Measurements from ENCODE around the gene CCDC27. TPM values are rescaled to one million over a fixed set of nuclear protein-coding genes. Genes with fewer than 3 reads are reported as not detected.
A peak's percentile ranks its signal among the peaks of the same experiment; 100 is the strongest.
"Not testable (repeated sequence)": the region's sequence is repeated elsewhere in the genome, so short reads cannot be mapped to it uniquely, and the experiment has no call there.

Gene CCDC27
- total RNA-seq, 4 donors from 2014 or later: not detected

GRCh38 chr1:3718764-3719163, 33.5 kb upstream of the CCDC27 start:
- no peak overlapping the region for H3K4me3 ChIP-seq
- intact Hi-C loops (cut with DNase I; ENCODE audit: low total_unique reads): no loop called here
- no peaks in the 10 kb centered on the region for H3K36me3 ChIP-seq
- no peak for DNase-seq
- H3K9me3 ChIP-seq: no peaks in the 10 kb centered on the region
- TF ChIP-seq CTCF (IDR thresholded peaks at IDR 0.05): no peak
- TF ChIP-seq POLR2A (IDR thresholded peaks at IDR 0.05): no peak
- H3K27me3 ChIP-seq: peaks cover 0 to 15% of the 10 kb centered on the region in 2 donors
- H3K4me1 ChIP-seq: no peaks in the 10 kb centered on the region
- H3K27ac ChIP-seq: no peak overlapping the region

GRCh38 chr1:3721955-3722465, 30.2 kb upstream of the CCDC27 start:
- TF ChIP-seq CTCF (IDR thresholded peaks at IDR 0.05) (no peak), POLR2A (IDR thresholded peaks at IDR 0.05) (no peak)
- DNase-seq: no peak
- Histone ChIP-seq H3K4me1 (no peaks in the 10 kb centered on the region), H3K27ac (no peak overlapping the region), H3K27me3 (peaks cover 0 to 7% of the 10 kb centered on the region in 2 donors), H3K4me3 (no peak overlapping the region), H3K9me3 (no peaks in the 10 kb centered on the region), H3K36me3 (no peaks in the 10 kb centered on the region)
- intact Hi-C loops (cut with DNase I; ENCODE audit: low total_unique reads): no loop called here

- intact Hi-C loops (cut with DNase I; ENCODE audit: low total_unique reads): no loop called here
These were observed 29.4 kb upstream of the CCDC27 start for GRCh38 chr1:3722846-3723245.

GRCh38 chr1:3724416-3725030, 27.7 kb upstream of the CCDC27 start:
- intact Hi-C loops (cut with DNase I; ENCODE audit: low total_unique reads); H3K27ac ChIP-seq; H3K36me3 ChIP-seq; H3K4me3 ChIP-seq; H3K4me1 ChIP-seq; H3K27me3 ChIP-seq; H3K9me3 ChIP-seq: not testable (repeated sequence)
- peak; percentile 45 to 54 for DNase-seq
- TF ChIP-seq CTCF (IDR thresholded peaks at IDR 0.05): peak; percentile 59 to 83 (median 69)

More at GRCh38 chr1:3722846-3723245, 29.4 kb upstream of the CCDC27 start:
- H3K27me3 ChIP-seq: no peaks in the 10 kb centered on the region
- no peaks in the 10 kb centered on the region for H3K9me3 ChIP-seq
- no peak overlapping the region for H3K4me3 ChIP-seq
- TF ChIP-seq POLR2A (IDR thresholded peaks at IDR 0.05) (no peak), CTCF (IDR thresholded peaks at IDR 0.05) (no peak)
- no peaks in the 10 kb centered on the region for H3K36me3 ChIP-seq
- no peak for DNase-seq
- no peak overlapping the region for H3K27ac ChIP-seq
- H3K4me1 ChIP-seq: no peaks in the 10 kb centered on the region

- Histone ChIP-seq H3K27me3 (no peaks in the 10 kb centered on the region), H3K9me3 (no peaks in the 10 kb centered on the region), H3K27ac (no peak overlapping the region), H3K4me1 (no peaks in the 10 kb centered on the region), H3K4me3 (no peak overlapping the region), H3K36me3 (no peaks in the 10 kb centered on the region)
- no peak for DNase-seq
- TF ChIP-seq CTCF (IDR thresholded peaks at IDR 0.05) (no peak), POLR2A (IDR thresholded peaks at IDR 0.05) (no peak)
- intact Hi-C loops (cut with DNase I; ENCODE audit: low total_unique reads): no loop called here
These were observed 26.9 kb upstream of the CCDC27 start for GRCh38 chr1:3725366-3725765.
